Peyer's patch (tissue), 4 donors: ENCODE measurements around the gene KDELR3.

Source experiments
- CTCF ChIP-seq, 6 experiments: fragments of 450-650 bp in 4 of 6; fragments of 200-600 bp in 2 of 6; sonication (generic) in 1 of 6; IDR thresholded peaks; one replicate each; pipeline ENCODE4 v1.5.1; 2017 to 2019; ENCODE audit warnings: antibody characterized with exemption in 6 of 6, mild to moderate bottlenecking in 3 of 6, moderate library complexity in 1 of 6
- POLR2A ChIP-seq, 2 donors: fragments of 450-650 bp; IDR thresholded peaks; one replicate each; pipeline ENCODE4 v1.5.1; 2017; ENCODE audit warnings: antibody characterized with exemption in 2 of 2, mild to moderate bottlenecking in 2 of 2, moderate library complexity in 2 of 2

- TF ChIP-seq CTCF (IDR thresholded peaks at IDR 0.05) (no peak), POLR2A (IDR thresholded peaks at IDR 0.05) (no peak)
Observed at GRCh38 chr22:38456272-38456835, 11.5 kb upstream of the KDELR3 start.
